ENCODE results near the gene PTH2.
"Not testable (repeated sequence)": the region's sequence is repeated elsewhere in the genome, so short reads cannot be mapped to it uniquely, and the experiment has no call there.

Gene PTH2

DNA sequence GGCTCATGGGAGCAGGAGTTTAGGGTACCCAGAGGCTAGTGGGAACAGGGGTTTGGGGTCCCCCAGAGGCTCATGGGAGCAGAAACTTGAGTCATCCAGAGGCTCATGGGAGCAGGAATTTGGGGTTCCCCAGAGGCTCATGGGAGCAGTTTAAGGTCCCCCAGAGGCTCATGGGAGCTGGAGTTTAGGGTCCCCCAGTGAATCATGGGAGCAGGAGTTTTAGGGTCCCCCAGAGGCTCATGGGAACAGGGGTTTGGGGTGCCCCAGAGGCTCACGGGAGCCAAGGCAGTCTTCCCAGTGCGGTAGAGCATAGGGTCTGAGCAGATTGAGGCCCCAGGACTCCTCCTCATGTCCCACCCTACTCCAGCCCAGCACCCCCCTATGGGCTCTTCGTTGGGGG lies 42.1 kb upstream of the PTH2 start:
- no peak for TF ChIP-seq CTCF (IDR thresholded peaks at IDR 0.05; ENCODE audit: control insufficient read depth, extremely low read depth, insufficient read depth)
- H3K4me3 ChIP-seq (ENCODE audit: low read depth, low read length): no peak overlapping the region
- DNase-seq (ENCODE audit: low read depth): no peak

DNA sequence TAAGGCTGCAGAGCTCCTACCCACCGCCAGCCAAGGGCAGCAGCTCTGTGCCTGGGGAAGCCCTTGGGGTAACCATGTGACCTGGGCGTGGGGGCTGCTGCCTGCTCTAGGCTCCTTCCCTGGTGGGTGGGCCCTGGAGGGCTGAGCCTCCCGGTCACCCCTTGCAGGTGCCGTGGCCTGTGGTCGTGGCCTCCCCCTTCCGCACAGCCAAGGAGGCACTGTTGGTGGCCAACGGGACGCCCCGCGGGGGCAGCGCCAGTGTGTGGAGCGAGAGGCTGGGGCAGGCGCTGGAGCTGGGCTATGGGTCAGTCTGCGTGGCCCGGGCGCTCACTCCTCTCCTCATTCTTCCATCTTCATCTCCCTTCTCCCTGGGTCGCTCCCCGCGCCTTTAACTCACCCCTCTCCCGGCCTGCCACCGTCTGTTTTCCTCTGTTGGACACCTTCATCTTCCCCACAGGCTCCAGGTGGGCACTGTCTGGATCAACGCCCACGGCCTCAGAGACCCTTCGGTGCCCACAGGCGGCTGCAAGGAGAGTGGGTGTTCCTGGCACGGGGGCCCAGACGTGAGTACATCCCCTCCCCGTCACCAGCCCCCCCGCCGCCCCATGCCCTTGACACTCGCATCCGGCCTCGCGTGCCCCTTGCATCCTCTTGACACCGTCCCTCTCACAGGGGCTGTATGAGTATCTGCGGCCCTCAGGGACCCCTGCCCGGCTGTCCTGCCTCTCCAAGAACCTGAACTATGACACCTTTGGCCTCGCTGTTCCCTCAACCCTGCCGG lies 40.9 kb upstream of the PTH2 start:
- DNase-seq (ENCODE audit: low read depth): no peak
- H3K4me3 ChIP-seq (ENCODE audit: low read depth, low read length): no peak overlapping the region
- TF ChIP-seq CTCF (IDR thresholded peaks at IDR 0.05; ENCODE audit: control insufficient read depth, extremely low read depth, insufficient read depth): no peak

DNA sequence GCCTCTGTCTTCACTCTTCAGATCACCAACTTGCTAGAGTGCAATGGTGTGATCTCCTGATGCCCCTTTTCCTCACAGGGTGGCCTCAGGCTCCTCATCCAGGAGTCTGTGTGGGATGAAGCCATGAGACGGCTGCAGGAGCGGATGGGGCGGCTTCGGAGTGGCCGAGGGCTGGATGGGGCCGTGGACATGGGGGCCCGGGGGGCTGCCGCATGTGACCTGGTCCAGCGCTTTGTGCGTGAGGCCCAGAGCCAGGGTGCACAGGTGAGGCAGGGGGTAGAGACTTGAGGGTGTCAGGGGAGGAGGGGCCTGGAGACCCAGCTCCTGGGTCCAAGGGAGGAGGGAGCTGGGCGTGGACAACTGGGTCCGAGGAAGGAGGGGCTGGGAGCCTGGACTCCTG lies 39.3 kb upstream of the PTH2 start:
- no peak overlapping the region for H3K4me3 ChIP-seq (ENCODE audit: low read depth, low read length)
- no peak for DNase-seq (ENCODE audit: low read depth)
- no peak for TF ChIP-seq CTCF (IDR thresholded peaks at IDR 0.05; ENCODE audit: control insufficient read depth, extremely low read depth, insufficient read depth)

GRCh38 chr19:49461656-49462055 lies 38.4 kb upstream of the PTH2 start:
- H3K4me3 ChIP-seq (ENCODE audit: low read depth, low read length): no peak overlapping the region
- DNase-seq (ENCODE audit: low read depth): no peak
- TF ChIP-seq CTCF (IDR thresholded peaks at IDR 0.05; ENCODE audit: control insufficient read depth, extremely low read depth, insufficient read depth): no peak

- DNase-seq (ENCODE audit: low read depth); H3K4me3 ChIP-seq (ENCODE audit: low read depth, low read length): not testable (repeated sequence)
These were observed 37.9 kb upstream of the PTH2 start for GRCh38 chr19:49461130-49461529.

DNA sequence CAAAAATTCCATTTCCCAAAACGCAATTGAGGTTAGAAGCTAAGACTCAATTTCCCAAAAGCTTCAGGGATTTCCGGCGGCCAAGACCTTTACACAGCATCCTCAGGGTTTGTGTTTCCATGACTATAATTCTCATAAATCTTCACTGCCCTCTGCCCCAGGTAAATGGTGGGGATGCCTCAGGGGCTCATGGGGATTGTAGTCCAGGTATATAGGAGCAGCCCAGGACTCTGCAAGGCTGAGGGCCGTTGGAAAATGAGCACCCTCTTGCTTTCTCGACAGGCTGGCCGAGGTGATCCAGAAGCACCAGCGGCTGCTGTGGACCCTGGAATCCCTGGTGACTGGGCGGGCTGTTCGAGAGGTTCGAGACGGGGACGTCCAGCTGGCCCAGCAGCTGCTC lies 36.1 kb upstream of the PTH2 start:
- TF ChIP-seq CTCF (IDR thresholded peaks at IDR 0.05; ENCODE audit: control insufficient read depth, extremely low read depth, insufficient read depth): no peak
- no peak overlapping the region for H3K4me3 ChIP-seq (ENCODE audit: low read depth, low read length)
- DNase-seq (ENCODE audit: low read depth): no peak

DNA sequence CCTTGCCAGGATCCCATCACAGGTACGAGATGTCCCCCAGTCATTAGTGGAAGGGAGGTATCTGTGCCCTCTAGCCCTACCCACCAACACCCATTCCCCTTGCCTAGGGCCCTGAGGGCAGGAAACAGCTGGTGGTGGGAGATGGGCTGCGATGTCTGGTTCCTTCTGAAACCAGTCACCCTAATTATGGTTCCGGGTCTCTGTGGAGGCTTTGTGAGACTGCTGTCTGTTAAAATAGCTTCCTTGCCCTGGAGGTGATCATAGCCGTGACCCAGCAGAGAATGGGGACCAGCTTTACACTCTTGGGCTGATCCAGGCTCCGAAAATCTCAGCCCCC lies 35.3 kb upstream of the PTH2 start:
- H3K4me3 ChIP-seq (ENCODE audit: low read depth, low read length): no peak overlapping the region
- TF ChIP-seq CTCF (IDR thresholded peaks at IDR 0.05; ENCODE audit: control insufficient read depth, extremely low read depth, insufficient read depth): no peak
- DNase-seq (ENCODE audit: low read depth): no peak
